K562 (cell line): ENCODE data around the gene GNB5. TPM values are rescaled to one million over a fixed set of nuclear protein-coding genes. Genes with fewer than 3 reads are reported as not detected.

ENCODE experiments used
- ATF3 ChIP-seq, 2 experiments: fragments of 450-650 bp in 1 of 2; sonication (generic) in 1 of 2; formaldehyde crosslinking in 1 of 2; IDR thresholded peaks in 1 of 2; conservative IDR thresholded peaks in 1 of 2; 2 replicates each; pipeline versions ENCODE4 v1.6.1 to v1.8.1; 2016 to 2023; ENCODE audit warnings: mild to moderate bottlenecking in 2 of 2, moderate library complexity in 2 of 2, inconsistent platforms in 1 of 2, missing genetic modification reagents in 1 of 2
- ATF7 ChIP-seq: fragments of 450-650 bp; IDR thresholded peaks from 2 replicates; pipeline ENCODE4 v1.7.1; 2014; ENCODE audit warnings: mild to moderate bottlenecking, moderate library complexity
- ELF1 ChIP-seq: fragments of 200-800 bp; sonication (Bioruptor generic); IDR thresholded peaks from 2 replicates; pipeline ENCODE4 v1.6.1; 2016; ENCODE audit warnings: missing genetic modification characterization, missing compliant biosample characterization
- JUND ChIP-seq, 2 experiments: IDR thresholded peaks; 2 replicates in 1 of 2; 3 replicates in 1 of 2; pipeline ENCODE4 v1.6.1; 2011; ENCODE audit warnings: borderline replicate concordance in 2 of 2, low read depth in 2 of 2, low read length in 2 of 2, improper control_type of control experiment in 1 of 2, missing biosample characterization in 1 of 2, missing genetic modification characterization in 1 of 2, missing genetic modification reagents in 1 of 2
- KDM4B ChIP-seq, 2 experiments: fragments of 450-650 bp in 1 of 2; sonication (generic) in 1 of 2; IDR thresholded peaks; 2 replicates each; pipeline ENCODE4 v1.6.1; 2016 to 2017; ENCODE audit warnings: borderline replicate concordance in 2 of 2, antibody characterized with exemption in 1 of 2, low read depth in 1 of 2, mild to moderate bottlenecking in 1 of 2
- MAFF ChIP-seq: IDR thresholded peaks from 2 replicates; pipeline ENCODE4 v1.6.1; 2012; ENCODE audit warnings: low read length, improper control_type of control experiment
- MEF2A ChIP-seq: IDR thresholded peaks from 2 replicates; pipeline ENCODE4 v1.6.1; 2011; ENCODE audit warnings: low read depth, mild to moderate bottlenecking, low read length, moderate library complexity; ENCODE audit not compliant: control insufficient read depth
- MITF ChIP-seq: IDR thresholded peaks from 2 replicates; pipeline ENCODE4 v1.6.1; 2014; ENCODE audit warnings: antibody characterized with exemption
- MYNN ChIP-seq, 2 experiments: sonication (generic); formaldehyde crosslinking in 1 of 2; IDR thresholded peaks; 2 replicates each; pipeline versions ENCODE4 v1.5.0 to v1.6.1; 2016 to 2020; ENCODE audit warnings: antibody characterized with exemption in 1 of 2, missing genetic modification reagents in 1 of 2
- NCOA1 ChIP-seq: fragments of 450-650 bp; IDR thresholded peaks from 2 replicates; pipeline ENCODE4 v1.6.1; 2016; ENCODE audit warnings: low read depth
- PML ChIP-seq: IDR thresholded peaks from 2 replicates; pipeline ENCODE4 v1.6.1; 2012; ENCODE audit warnings: low read length, inconsistent platforms
- REST ChIP-seq, 2 experiments: fragments of 450-650 bp; formaldehyde crosslinking in 1 of 2; IDR thresholded peaks; 2 replicates each; pipeline versions ENCODE4 v1.4.0 to v1.6.1; 2014 to 2020; ENCODE audit warnings: mild to moderate bottlenecking in 2 of 2, borderline replicate concordance in 1 of 2, low read depth in 1 of 2
- SUPT5H ChIP-seq: fragments of 450-650 bp; IDR thresholded peaks from 2 replicates; pipeline ENCODE4 v1.6.1; 2016
- ZNF224 ChIP-seq: sonication (generic); formaldehyde crosslinking; IDR thresholded peaks from 2 replicates; pipeline ENCODE4 v1.8.0; 2022; ENCODE audit warnings: mild to moderate bottlenecking, missing genetic modification reagents
- ZNF512 ChIP-seq: IDR thresholded peaks from 2 replicates; pipeline ENCODE4 v1.6.1; 2016; ENCODE audit warnings: missing genetic modification characterization, missing compliant biosample characterization
- ZZZ3 ChIP-seq: fragments of 450-650 bp; IDR thresholded peaks from 2 replicates; pipeline ENCODE4 v1.6.1; 2016; ENCODE audit warnings: antibody characterized with exemption, mild to moderate bottlenecking, moderate library complexity
- polyA plus RNA-seq, 8 experiments: library from polyadenylated mRNA; depleted of rRNA in 4 of 8; stranded (reverse) in 5 of 8; unstranded in 3 of 8; fragments of >200 nt; fragmentation: Nextera tagmentation in 2 of 8; fragmentation: Illumina TruSeq in 1 of 8; extraction: Ambion mirVana in 2 of 8; extraction: Trizol in 1 of 8; gene quantifications; 2 replicates each; pipeline versions ENCODE4 v1.2.1 to v1.2.3, GENCODE V29; 2011 to 2014; ENCODE audit warnings: inconsistent platforms in 1 of 8, missing spikeins in 1 of 8
- total RNA-seq, 7 experiments: library from RNA; depleted of rRNA in 6 of 7; stranded (reverse); fragments of >200 nt in 6 of 7; fragmentation: Illumina TruSeq in 2 of 7; extraction: Trizol in 2 of 7; gene quantifications; 2 replicates each; pipeline versions ENCODE4 v1.2.1 to v1.2.3, GENCODE V29; 2011 to 2021; ENCODE audit warnings: low replicate concordance in 1 of 7

Gene GNB5
- total and polyA plus RNA-seq, 9 of the 15 experiments (the other 6 are each of a cell fraction or from before 2014, with no cell fraction given): 0.11 to 2.1 (median 0.77) TPM

GRCh38 chr15:52228921-52229320 lies 37.7 kb upstream of the GNB5 start (continued):
- TF ChIP-seq REST (IDR thresholded peaks at IDR 0.05; ENCODE audit: borderline replicate concordance) (no peak), REST (CRISPR knock-in tag; IDR thresholded peaks at IDR 0.05; ENCODE audit: low read depth) (no peak), ATF3 (IDR thresholded peaks at IDR 0.05) (peak; percentile 81), ATF3 (CRISPR knock-in tag; conservative IDR thresholded peaks at IDR 0.05) (no peak), ZNF224 (CRISPR knock-in tag) (no peak), ELF1 (0 out of 2 replicates have a peak, but pooled peaks have one; percentile 36), ZNF512 (tag) (no peak), JUND (IDR thresholded peaks at IDR 0.05; ENCODE audit: borderline replicate concordance, low read depth, low read length) (peak; percentile 77), JUND (tag; IDR thresholded peaks at IDR 0.05; ENCODE audit: borderline replicate concordance, low read depth, low read length) (peak; percentile 79; the same call in 1 of the 3 replicates), MYNN (IDR thresholded peaks at IDR 0.05) (no peak), MYNN (CRISPR knock-in tag; IDR thresholded peaks at IDR 0.05) (no peak), MAFF (no peak), SUPT5H (no peak), ATF7 (peak; percentile 91), ZZZ3 (no peak), MITF (no peak), KDM4B (IDR thresholded peaks at IDR 0.05; ENCODE audit: borderline replicate concordance in 2 of 2, low read depth in 1 of 2) (no peak), MEF2A (no peak), PML (no peak), NCOA1 (no peak)
